Spleen (tissue), 11 donors: Measurements from ENCODE around the gene MMD. TPM values are rescaled to one million over a fixed set of nuclear protein-coding genes. Genes with fewer than 3 reads are reported as not detected.

Experiments used
- DNase-seq: peaks from one replicate; pipeline ENCODE4 v3.0.0-alpha.2; 2020
- H3K27ac ChIP-seq, 8 donors: fragments of 200-600 bp; sonication (generic) in 7 of 8; 1 replicate in 4 of 8; 2 replicates in 4 of 8; pipeline versions ENCODE4 v1.5.0 to v1.8.0; 2016 to 2021; ENCODE audit warnings: inconsistent platforms in 4 of 8, mild to moderate bottlenecking in 4 of 8, moderate library complexity in 1 of 8
- H3K27me3 ChIP-seq, 7 donors: fragments of 200-600 bp; sonication (generic) in 6 of 7; replicated peaks in 1 of 7; 1 replicate in 4 of 7; 2 replicates in 3 of 7; pipeline versions ENCODE4 v1.5.0 to v1.8.0; 2016 to 2021; ENCODE audit warnings: inconsistent platforms in 3 of 7, mild to moderate bottlenecking in 1 of 7
- H3K36me3 ChIP-seq, 6 donors: fragments of 200-600 bp; sonication (generic) in 5 of 6; 1 replicate in 4 of 6; 2 replicates in 2 of 6; pipeline versions ENCODE4 v1.5.0 to v1.8.0; 2016 to 2021; ENCODE audit warnings: inconsistent platforms in 2 of 6
- H3K4me1 ChIP-seq, 6 donors: fragments of 200-600 bp; sonication (generic) in 5 of 6; 1 replicate in 3 of 6; 2 replicates in 3 of 6; pipeline versions ENCODE4 v1.5.0 to v1.8.0; 2016 to 2021; ENCODE audit warnings: inconsistent platforms in 3 of 6
- H3K4me3 ChIP-seq, 8 donors: fragments of 200-600 bp; sonication (generic) in 7 of 8; 1 replicate in 4 of 8; 2 replicates in 4 of 8; pipeline versions ENCODE4 v1.5.0 to v1.8.0; 2016 to 2021; ENCODE audit warnings: inconsistent platforms in 4 of 8, mild to moderate bottlenecking in 4 of 8, moderate library complexity in 2 of 8
- H3K9me3 ChIP-seq, 8 donors: fragments of 200-600 bp; sonication (generic) in 7 of 8; 1 replicate in 4 of 8; 2 replicates in 4 of 8; pipeline versions ENCODE4 v1.5.0 to v1.8.0; 2016 to 2021; ENCODE audit warnings: inconsistent platforms in 4 of 8
- CTCF ChIP-seq, 11 experiments: fragments of 200-600 bp in 7 of 11; fragments of 450-650 bp in 4 of 11; sonication (generic) in 4 of 11; IDR thresholded peaks in 8 of 11; conservative IDR thresholded peaks in 3 of 11; 1 replicate in 7 of 11; 2 replicates in 4 of 11; pipeline versions ENCODE4 v1.4.0 to v1.8.0; 2016 to 2021; ENCODE audit warnings: antibody characterized with exemption in 11 of 11, inconsistent platforms in 4 of 11, mild to moderate bottlenecking in 1 of 11
- POLR2A ChIP-seq, 3 donors: fragments of 450-650 bp; IDR thresholded peaks; one replicate each; pipeline ENCODE4 v1.5.1; 2017; ENCODE audit warnings: antibody characterized with exemption in 3 of 3, mild to moderate bottlenecking in 1 of 3
- POLR2AphosphoS5 ChIP-seq, 3 donors: sonication (generic); formaldehyde crosslinking; IDR thresholded peaks; one replicate each; pipeline ENCODE4 v1.5.1; 2017; ENCODE audit warnings: antibody characterized with exemption in 3 of 3
- WGBS, 5 donors: extraction: QIAGEN DNeasy Blood & Tissue Kit in 3 of 5; methylation state at CpG; one replicate each; pipeline versions ENCODE4 v1.1.5 to v1.1.7; 2013 to 2018; 5-methylcytosine and 5-hydroxymethylcytosine counted together
- intact Hi-C: fragments of 100-400 bp; cut with DNase I; formaldehyde crosslinking; loops from one replicate; pipeline ENCODE4 v1.15.0; 2023; ENCODE audit warnings: low total_unique reads
- polyA plus RNA-seq, 3 donors: library from polyadenylated mRNA; stranded (reverse); fragments of 200-250 nt; gene quantifications; one replicate each; pipeline ENCODE4 v1.2.1, GENCODE V29; 2013
- total RNA-seq, 7 donors: library from RNA; depleted of rRNA in 3 of 7; stranded (reverse); fragments of >200 nt in 3 of 7; fragmentation: NEBNext Ultra II Directional in 4 of 7; extraction: Animal tissue kit (Norgen Biotek cat#: 25700) in 4 of 7; gene quantifications; one replicate each; pipeline versions ENCODE4 v1.1.0 to v1.2.1, GENCODE V29; 2016 to 2021
- donor health status: healthy with polysubstance abuse.
- donor health status: DM: no; HTN: no; CAD: no; lungs with moderate emphysema.
- donor health status: DM: no; HTN: no; CAD: no.
- donor health status: Bipolar disorder and iron deficiency.
- donor health status: healthy.
- donor health status: DM: no; HTN: no; CAD: no.
- donor health status: DM: yes; HTN: yes; CAD: no.

The MMD gene
- total and polyA plus RNA-seq, 10 donors, result 18.6 to 47.9 (median 37.4) TPM

GRCh38 chr17:55462711-55463110, 41.1 kb upstream of the MMD start:
- no peak overlapping the region for H3K4me3 ChIP-seq
- no peaks in the 10 kb centered on the region for H3K9me3 ChIP-seq
- DNase-seq, result no peak
- H3K4me1 ChIP-seq, result peaks cover 0 to 18% (median 4%) of the 10 kb centered on the region in 6 donors
- TF ChIP-seq POLR2AphosphoS5 (IDR thresholded peaks at IDR 0.05) (no peak), CTCF (IDR thresholded peaks at IDR 0.05 in 8 of 11, conservative IDR thresholded peaks at IDR 0.05 in 3 of 11) (no peak), POLR2A (IDR thresholded peaks at IDR 0.05) (no peak)
- H3K27me3 ChIP-seq, result peaks cover 0 to 12% (median 0%) of the 10 kb centered on the region in 7 donors
- intact Hi-C loops, result no loop called here
- H3K27ac ChIP-seq, result no peak overlapping the region
- no peaks in the 10 kb centered on the region for H3K36me3 ChIP-seq

- H3K27ac ChIP-seq, result no peak overlapping the region
- intact Hi-C loops, result no loop called here
- WGBS, 5 donors, result 75 to 88% (median 85%) methylated on average over 1 of the region's 1 CpG
Measured at GRCh38 chr17:55462234-55462633, 40.6 kb upstream of the MMD start.

GRCh38 chr17:55458978-55459377, 37.3 kb upstream of the MMD start:
- H3K36me3 ChIP-seq, result no peaks in the 10 kb centered on the region
- TF ChIP-seq POLR2A (IDR thresholded peaks at IDR 0.05), result no peak
- TF ChIP-seq CTCF (IDR thresholded peaks at IDR 0.05 in 8 of 11, conservative IDR thresholded peaks at IDR 0.05 in 3 of 11), result no peak
- TF ChIP-seq POLR2AphosphoS5 (IDR thresholded peaks at IDR 0.05), result no peak
- peaks cover 0 to 12% (median 0%) of the 10 kb centered on the region in 7 donors for H3K27me3 ChIP-seq
- 64 to 86% (median 79%) methylated on average over 7 of the region's 7 CpGs for whole genome bisulfite sequencing, 5 donors
- intact Hi-C loops, result no loop called here
- no peak for DNase-seq
- H3K27ac ChIP-seq, result no peak overlapping the region
- peaks cover 0 to 19% (median 3%) of the 10 kb centered on the region in 6 donors for H3K4me1 ChIP-seq
- no peaks in the 10 kb centered on the region for H3K9me3 ChIP-seq
- no peak overlapping the region for H3K4me3 ChIP-seq

More at GRCh38 chr17:55462234-55462633, 40.6 kb upstream of the MMD start:
- no peak for DNase-seq
- TF ChIP-seq POLR2AphosphoS5 (IDR thresholded peaks at IDR 0.05) (no peak), CTCF (IDR thresholded peaks at IDR 0.05 in 8 of 11, conservative IDR thresholded peaks at IDR 0.05 in 3 of 11) (no peak), POLR2A (IDR thresholded peaks at IDR 0.05) (no peak)
- Histone ChIP-seq H3K4me1 (peaks cover 0 to 18% (median 4%) of the 10 kb centered on the region in 6 donors), H3K4me3 (no peak overlapping the region), H3K27me3 (peaks cover 0 to 12% (median 0%) of the 10 kb centered on the region in 7 donors), H3K9me3 (no peaks in the 10 kb centered on the region), H3K36me3 (no peaks in the 10 kb centered on the region)

- H3K27ac ChIP-seq, result no peak overlapping the region
- H3K4me1 ChIP-seq, result peaks cover 0 to 19% (median 1%) of the 10 kb centered on the region in 6 donors
- H3K27me3 ChIP-seq, result peaks cover 0 to 12% (median 0%) of the 10 kb centered on the region in 7 donors
- DNase-seq, result no peak
- intact Hi-C loops, result no loop called here
- 75 to 83% (median 81%) methylated on average over 21 to 22 of the region's 22 CpGs for WGBS, 5 donors
- no peak overlapping the region for H3K4me3 ChIP-seq
- H3K36me3 ChIP-seq, result no peaks in the 10 kb centered on the region
- no peak for TF ChIP-seq POLR2AphosphoS5 (IDR thresholded peaks at IDR 0.05)
- no peak for TF ChIP-seq POLR2A (IDR thresholded peaks at IDR 0.05)
- no peak for TF ChIP-seq CTCF (IDR thresholded peaks at IDR 0.05 in 8 of 11, conservative IDR thresholded peaks at IDR 0.05 in 3 of 11)
- no peaks in the 10 kb centered on the region for H3K9me3 ChIP-seq
Measured at GRCh38 chr17:55458287-55458900, 36.8 kb upstream of the MMD start.
